Measurements from ENCODE around the gene DPM3.

DNA sequence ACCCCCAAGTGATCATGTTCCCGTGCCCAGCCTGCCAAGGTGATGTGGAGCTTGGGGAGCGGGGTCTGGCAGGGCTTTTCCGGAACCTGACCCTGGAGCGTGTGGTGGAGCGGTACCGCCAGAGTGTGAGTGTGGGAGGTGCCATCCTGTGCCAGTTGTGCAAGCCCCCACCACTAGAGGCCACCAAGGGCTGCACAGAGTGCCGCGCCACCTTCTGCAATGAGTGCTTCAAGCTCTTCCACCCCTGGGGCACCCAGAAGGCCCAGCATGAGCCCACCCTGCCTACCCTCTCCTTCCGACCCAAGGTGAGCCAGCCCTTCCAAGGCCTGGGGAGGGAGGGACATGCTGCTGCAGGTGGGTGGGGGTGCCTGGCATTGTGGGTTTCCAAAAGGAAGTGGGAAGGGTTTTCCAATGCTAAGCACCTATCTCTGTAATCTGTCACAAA, 35.6 kb upstream of the DPM3 start:
- no peak for TF ChIP-seq CTCF (IDR thresholded peaks at IDR 0.05; ENCODE audit: low read depth, low read length, poor library complexity, severe bottlenecking)
- no peak for TF ChIP-seq EZH2phosphoT487 (IDR thresholded peaks at IDR 0.05; ENCODE audit: borderline replicate concordance, low read length)

Data from DOHH2 (cell line).